Trophoblast cell (in vitro differentiated cells and primary cell): ENCODE results near the gene FHOD3.
A peak's percentile ranks its signal among the peaks of the same experiment; 100 is the strongest.

Experiments used
- DNase-seq, 2 donors: peaks; one replicate each; pipeline ENCODE4 v3.0.0-alpha.2; 2016
- H2AFZ ChIP-seq: 2 replicates; pipeline ENCODE4 v1.6.1; 2013; ENCODE audit warnings: low read length, moderate library complexity, mild to moderate bottlenecking; ENCODE audit not compliant: insufficient read depth, poor library complexity
- H2AK5ac ChIP-seq: 2 replicates; pipeline ENCODE4 v1.6.1; 2013; ENCODE audit warnings: mild to moderate bottlenecking, low read length
- H2BK120ac ChIP-seq: 2 replicates; pipeline ENCODE4 v1.6.1; 2013; ENCODE audit warnings: low read length, mild to moderate bottlenecking, moderate library complexity; ENCODE audit not compliant: insufficient read depth, poor library complexity
- H2BK12ac ChIP-seq: 2 replicates; pipeline ENCODE4 v1.6.1; 2013; ENCODE audit warnings: mild to moderate bottlenecking, low read length, moderate library complexity
- H2BK5ac ChIP-seq: 2 replicates; pipeline ENCODE4 v1.6.1; 2013; ENCODE audit warnings: low read length, low read depth, moderate library complexity, mild to moderate bottlenecking; ENCODE audit not compliant: poor library complexity
- H3K14ac ChIP-seq: 2 replicates; pipeline ENCODE4 v1.6.1; 2013; ENCODE audit warnings: mild to moderate bottlenecking, low read length
- H3K18ac ChIP-seq: 2 replicates; pipeline ENCODE4 v1.6.1; 2013; ENCODE audit warnings: mild to moderate bottlenecking, low read length
- H3K23ac ChIP-seq: 2 replicates; pipeline ENCODE4 v1.6.1; 2013; ENCODE audit warnings: low read length
- H3K27ac ChIP-seq: 2 replicates; pipeline ENCODE4 v1.5.1; 2013; ENCODE audit warnings: low read depth, mild to moderate bottlenecking, inconsistent platforms, low read length, moderate library complexity
- H3K27me3 ChIP-seq: 2 replicates; pipeline ENCODE4 v1.6.1; 2013; ENCODE audit warnings: inconsistent platforms, mild to moderate bottlenecking, low read length, moderate library complexity; ENCODE audit not compliant: insufficient read depth
- H3K36me3 ChIP-seq, 2 experiments: 1 replicate in 1 of 2; 2 replicates in 1 of 2; pipeline ENCODE4 v1.6.1; 2013; ENCODE audit warnings: low read length in 2 of 2, mild to moderate bottlenecking in 2 of 2, moderate library complexity in 1 of 2; ENCODE audit not compliant: insufficient read depth in 2 of 2, control insufficient read depth in 1 of 2
- H3K4ac ChIP-seq: 2 replicates; pipeline ENCODE4 v1.6.1; 2013; ENCODE audit warnings: low read depth, mild to moderate bottlenecking, low read length, moderate library complexity
- H3K4me1 ChIP-seq, 2 experiments: 1 replicate in 1 of 2; 2 replicates in 1 of 2; pipeline ENCODE4 v1.6.1; 2013; ENCODE audit warnings: low read length in 2 of 2, mild to moderate bottlenecking in 2 of 2, moderate library complexity in 1 of 2; ENCODE audit not compliant: insufficient read depth in 2 of 2, control insufficient read depth in 1 of 2
- H3K4me2 ChIP-seq: 2 replicates; pipeline ENCODE4 v1.6.1; 2013; ENCODE audit warnings: inconsistent platforms, mild to moderate bottlenecking, low read length, moderate library complexity
- H3K4me3 ChIP-seq: 2 replicates; pipeline ENCODE4 v1.5.1; 2013; ENCODE audit warnings: mild to moderate bottlenecking, low read depth, low read length, inconsistent platforms
- H3K79me1 ChIP-seq: one replicate; pipeline ENCODE4 v1.6.1; 2013; ENCODE audit warnings: low read length
- H3K79me2 ChIP-seq: 2 replicates; pipeline ENCODE4 v1.6.1; 2013; ENCODE audit warnings: low read length, mild to moderate bottlenecking; ENCODE audit not compliant: control insufficient read depth, insufficient read depth, poor library complexity
- H3K9ac ChIP-seq: 2 replicates; pipeline ENCODE4 v1.6.1; 2013; ENCODE audit warnings: mild to moderate bottlenecking, low read length
- H3K9me3 ChIP-seq: 2 replicates; pipeline ENCODE4 v1.6.1; 2013; ENCODE audit warnings: low read depth, mild to moderate bottlenecking, control low read depth, inconsistent platforms, low read length; ENCODE audit not compliant: insufficient read depth
- H4K12ac ChIP-seq: 2 replicates; pipeline ENCODE4 v1.6.1; 2013; ENCODE audit warnings: low read depth, mild to moderate bottlenecking, low read length, moderate library complexity
- H4K8ac ChIP-seq: 2 replicates; pipeline ENCODE4 v1.6.1; 2013; ENCODE audit warnings: low read depth, mild to moderate bottlenecking, low read length, moderate library complexity
- H4K91ac ChIP-seq: one replicate; pipeline ENCODE4 v1.6.1; 2013; ENCODE audit warnings: low read depth, mild to moderate bottlenecking, low read length, moderate library complexity
- WGBS: extraction: QIAGEN DNeasy Blood & Tissue Kit; methylation state at CpG from one replicate; pipeline ENCODE4 v1.1.7; 2013; ENCODE audit warnings: missing lambda C conversion rate; ENCODE audit not compliant: insufficient read length, insufficient coverage; ENCODE audit errors: extremely low coverage; 5-methylcytosine and 5-hydroxymethylcytosine counted together

Gene FHOD3

DNA sequence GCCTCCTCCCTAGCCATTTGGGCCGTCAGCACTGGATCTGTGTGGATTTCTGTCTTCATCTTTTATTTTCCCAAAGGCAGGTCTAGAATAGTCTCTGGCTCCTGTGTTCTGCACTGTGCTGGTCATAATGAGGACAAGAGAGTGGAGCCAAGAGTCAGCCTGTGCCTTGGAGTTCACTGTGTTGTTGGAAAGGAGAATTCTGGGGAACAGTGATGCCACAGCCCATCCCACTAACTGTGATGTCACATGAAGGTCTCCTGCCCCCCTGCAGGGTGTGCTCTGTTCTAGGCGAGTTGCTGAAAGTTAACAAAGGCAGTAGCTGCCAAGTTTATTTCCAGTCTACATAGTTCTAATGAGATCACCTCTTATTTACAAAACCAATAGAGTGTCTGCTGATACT, 282.8 kb downstream of the FHOD3 start:
- Histone ChIP-seq H2AK5ac (no peak overlapping the region), H4K12ac (no peak overlapping the region), H3K14ac (no peak overlapping the region), H3K4ac (no peak overlapping the region), H2BK120ac (no peak overlapping the region), H2BK5ac (no peak overlapping the region), H3K23ac (no peak overlapping the region), H3K27me3 (no peaks in the 10 kb centered on the region), H3K79me2 (no peaks in the 10 kb centered on the region), H3K4me1 (peaks cover 0 to 3% of the 10 kb centered on the region in 2 experiments), H3K4me3 (no peak overlapping the region), H3K9me3 (peaks cover 7% of the 10 kb centered on the region), H4K8ac (no peak overlapping the region), H4K91ac (no peak overlapping the region), H2AFZ (no peak overlapping the region), H3K18ac (no peak overlapping the region), H3K79me1 (no peaks in the 10 kb centered on the region), H3K36me3 (peaks cover 13 to 17% of the 10 kb centered on the region in 2 experiments), H3K4me2 (no peak overlapping the region), H3K27ac (no peak overlapping the region), H3K9ac (no peak overlapping the region), H2BK12ac (no peak overlapping the region)
- no CpG with 5 or more reads among the region's 2 CpGs for WGBS
- no peak for DNase-seq

DNA sequence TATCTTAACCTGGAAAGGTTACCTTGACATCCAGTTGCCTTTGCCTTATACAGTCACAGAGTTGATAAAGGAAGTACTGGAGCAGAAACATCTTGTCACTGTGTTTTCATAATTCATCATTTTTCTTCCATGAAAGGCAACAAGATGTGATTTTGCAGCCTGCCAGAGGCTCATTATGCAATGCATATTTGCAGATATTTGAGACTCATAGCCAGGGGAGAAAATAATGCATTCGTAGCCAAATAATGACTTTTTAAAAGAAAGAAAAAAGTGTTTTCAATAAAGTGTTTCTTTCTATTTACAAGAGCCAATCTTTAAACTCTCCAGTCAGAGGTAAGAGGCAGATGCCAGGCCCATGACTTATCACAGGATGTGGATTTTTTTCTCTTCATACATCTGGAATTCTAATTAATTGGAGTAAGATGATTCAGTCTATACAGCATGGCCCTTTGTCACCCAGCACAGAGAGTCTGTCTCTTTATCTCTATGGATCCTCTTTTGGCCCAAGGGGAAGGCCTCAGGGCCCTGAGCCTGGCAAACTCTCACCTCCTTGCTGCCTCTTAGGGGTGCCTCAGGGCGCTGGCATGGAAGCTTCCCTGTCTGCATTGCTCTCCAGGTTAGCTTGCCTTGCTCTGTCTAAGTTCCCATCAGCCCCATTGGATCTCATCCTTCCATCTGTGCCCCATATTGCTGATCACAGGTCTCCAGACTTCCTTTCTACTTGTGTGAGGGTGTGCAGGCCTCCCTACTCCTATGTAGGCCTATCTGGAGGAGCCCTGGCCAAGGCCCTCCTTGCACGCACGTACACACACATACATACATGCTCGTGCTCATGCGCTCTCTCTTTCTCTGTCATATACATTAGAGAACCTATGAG, 283.6 kb downstream of the FHOD3 start:
- no peak overlapping the region for H4K8ac ChIP-seq
- H3K79me1 ChIP-seq = no peaks in the 10 kb centered on the region
- H3K27me3 ChIP-seq = no peaks in the 10 kb centered on the region
- H3K18ac ChIP-seq = no peak overlapping the region
- H2AK5ac ChIP-seq = no peak overlapping the region
- no peaks in the 10 kb centered on the region for H3K79me2 ChIP-seq
- no peak for DNase-seq
- no peak overlapping the region for H3K9ac ChIP-seq
- H3K4ac ChIP-seq = no peak overlapping the region
- no peak overlapping the region for H3K23ac ChIP-seq
- H2BK5ac ChIP-seq = no peak overlapping the region
- no peak overlapping the region for H2BK12ac ChIP-seq
- H2BK120ac ChIP-seq = no peak overlapping the region
- H3K14ac ChIP-seq = no peak overlapping the region
- no CpG with 5 or more reads among the region's 6 CpGs for WGBS
- no peak overlapping the region for H4K91ac ChIP-seq
- H3K27ac ChIP-seq = no peak overlapping the region
- no peak overlapping the region for H3K4me3 ChIP-seq
- H2AFZ ChIP-seq = no peak overlapping the region
- H3K36me3 ChIP-seq = peaks cover 13 to 17% of the 10 kb centered on the region in 2 experiments
- H3K4me1 ChIP-seq = peaks cover 0 to 3% of the 10 kb centered on the region in 2 experiments
- no peak overlapping the region for H4K12ac ChIP-seq
- H3K4me2 ChIP-seq = no peak overlapping the region
- H3K9me3 ChIP-seq = peaks cover 7% of the 10 kb centered on the region

- Histone ChIP-seq H3K4me3 (no peak overlapping the region), H4K91ac (no peak overlapping the region), H3K9ac (no peak overlapping the region), H3K23ac (no peak overlapping the region), H4K12ac (no peak overlapping the region), H3K14ac (no peak overlapping the region), H2AK5ac (no peak overlapping the region), H3K79me2 (no peaks in the 10 kb centered on the region), H4K8ac (no peak overlapping the region), H3K27ac (no peak overlapping the region), H3K36me3 (peaks cover 9% of the 10 kb centered on the region in 2 experiments), H3K18ac (no peak overlapping the region), H2BK12ac (no peak overlapping the region), H3K9me3 (peaks cover 3% of the 10 kb centered on the region), H2BK5ac (no peak overlapping the region), H3K4me2 (no peak overlapping the region), H2BK120ac (no peak overlapping the region), H2AFZ (no peak overlapping the region), H3K27me3 (no peaks in the 10 kb centered on the region), H3K4ac (no peak overlapping the region), H3K4me1 (peaks cover 0 to 3% of the 10 kb centered on the region in 2 experiments), H3K79me1 (no peaks in the 10 kb centered on the region)
- no peak for DNase-seq
- WGBS = no CpG with 5 or more reads among the region's 5 CpGs
Measured at GRCh38 chr18:36582988-36583745, 285.7 kb downstream of the FHOD3 start.

DNA sequence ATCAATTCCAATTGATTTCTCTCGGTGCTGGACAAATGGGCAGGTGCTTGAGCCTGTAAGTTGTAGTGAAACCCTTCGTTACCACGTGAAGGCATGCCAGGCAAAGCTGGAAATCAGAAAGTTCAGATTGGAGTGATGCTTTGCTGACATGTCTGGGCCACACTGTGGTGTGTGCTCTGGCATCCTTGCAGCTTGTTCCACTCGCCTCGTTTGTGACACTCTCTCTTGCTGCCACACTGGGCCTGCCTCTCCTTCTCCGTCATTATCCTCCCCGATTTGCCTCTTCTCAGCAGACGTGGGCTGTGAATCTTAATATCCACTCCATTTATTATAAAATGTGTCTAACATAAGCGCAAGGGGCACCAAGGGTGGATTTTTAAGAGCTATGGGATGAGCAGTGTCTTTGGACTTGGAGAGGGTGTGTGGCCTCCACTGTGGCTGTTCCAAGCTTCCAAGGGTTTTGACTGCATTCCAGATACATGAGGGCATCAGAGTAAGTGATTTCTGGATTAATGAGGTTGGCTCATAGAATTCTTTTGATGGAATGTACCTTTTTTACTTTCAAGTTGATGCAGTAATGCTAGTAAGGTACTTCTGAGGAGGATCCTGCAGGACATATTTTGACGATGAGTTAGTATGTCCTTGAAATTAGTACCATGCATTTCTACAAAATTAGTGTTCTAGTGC, 292.5 kb downstream of the FHOD3 start:
- H3K79me2 ChIP-seq = no peaks in the 10 kb centered on the region
- peak in 1 of 2 donors; percentile 73 for DNase-seq
- no CpG with 5 or more reads among the region's 10 CpGs for WGBS

More for the DNA sequence above, 292.5 kb downstream of the FHOD3 start:
- H2AFZ ChIP-seq = no peak overlapping the region
- no peak overlapping the region for H3K23ac ChIP-seq
- no peak overlapping the region for H4K8ac ChIP-seq
- no peak overlapping the region for H3K14ac ChIP-seq
- H4K12ac ChIP-seq = no peak overlapping the region
- no peaks in the 10 kb centered on the region for H3K79me1 ChIP-seq
- H3K4ac ChIP-seq = no peak overlapping the region
- no peak overlapping the region for H2BK120ac ChIP-seq
- no peak overlapping the region for H3K9ac ChIP-seq
- H3K4me2 ChIP-seq = no peak overlapping the region
- no peak overlapping the region for H3K27ac ChIP-seq
- H3K4me3 ChIP-seq = no peak overlapping the region
- no peak overlapping the region for H2AK5ac ChIP-seq
- H2BK5ac ChIP-seq = no peak overlapping the region
- no peak overlapping the region for H3K18ac ChIP-seq
- H3K27me3 ChIP-seq = no peaks in the 10 kb centered on the region
- no peak overlapping the region for H2BK12ac ChIP-seq
- no peak overlapping the region for H4K91ac ChIP-seq
- peaks cover 5% of the 10 kb centered on the region for H3K9me3 ChIP-seq
- H3K4me1 ChIP-seq = peaks cover 4 to 6% of the 10 kb centered on the region in 2 experiments
- H3K36me3 ChIP-seq = peaks cover 7 to 10% of the 10 kb centered on the region in 2 experiments
